ENCODE results near the gene ZNF318.
A peak's percentile ranks its signal among the peaks of the same experiment; 100 is the strongest.
"Not testable (repeated sequence)": the region's sequence is repeated elsewhere in the genome, so short reads cannot be mapped to it uniquely, and the experiment has no call there.

Gene ZNF318

DNA sequence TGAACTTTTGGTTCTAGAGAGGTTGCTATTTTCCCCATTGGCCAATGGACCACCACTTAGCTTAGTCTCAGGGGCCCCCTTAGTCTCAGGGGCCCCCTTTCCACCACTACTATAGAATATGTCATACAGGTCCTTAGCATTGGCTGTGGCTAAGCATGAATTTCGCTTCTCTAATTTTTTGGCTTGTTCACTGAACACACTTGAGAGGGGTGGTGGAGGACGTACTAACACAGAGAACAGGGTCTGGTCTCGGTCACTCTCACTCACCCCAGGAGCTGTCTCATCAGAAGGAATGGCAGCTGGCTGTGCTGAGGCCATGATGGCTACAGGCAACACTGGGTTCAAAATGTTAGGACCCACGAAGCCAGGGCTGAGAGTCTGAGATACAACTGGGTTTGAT, 30.3 kb downstream of the ZNF318 start:
- no peak for DNase-seq (ENCODE audit: low read depth in 1 of 2, low spot score in 1 of 2)

DNA sequence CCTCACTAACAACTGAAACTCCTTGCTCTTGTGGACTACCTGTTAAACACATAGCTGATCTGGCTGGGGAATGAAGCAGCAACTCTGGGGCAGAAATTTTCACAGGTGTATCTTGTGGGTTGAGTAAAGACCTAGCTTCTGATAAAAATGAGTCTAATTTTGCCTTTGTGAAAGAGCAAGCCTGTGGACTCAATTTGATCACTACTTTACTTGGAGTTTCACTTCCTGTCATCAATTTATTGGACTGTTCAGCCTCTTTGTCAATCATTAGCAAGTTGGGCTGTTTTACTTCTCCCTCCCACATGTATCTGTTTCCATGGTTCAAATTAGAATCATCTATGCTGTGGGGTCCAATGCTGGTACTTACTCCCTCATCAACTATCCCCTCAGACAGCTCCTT, 31.2 kb downstream of the ZNF318 start:
- no peak for DNase-seq (ENCODE audit: low read depth in 1 of 2, low spot score in 1 of 2)

DNA sequence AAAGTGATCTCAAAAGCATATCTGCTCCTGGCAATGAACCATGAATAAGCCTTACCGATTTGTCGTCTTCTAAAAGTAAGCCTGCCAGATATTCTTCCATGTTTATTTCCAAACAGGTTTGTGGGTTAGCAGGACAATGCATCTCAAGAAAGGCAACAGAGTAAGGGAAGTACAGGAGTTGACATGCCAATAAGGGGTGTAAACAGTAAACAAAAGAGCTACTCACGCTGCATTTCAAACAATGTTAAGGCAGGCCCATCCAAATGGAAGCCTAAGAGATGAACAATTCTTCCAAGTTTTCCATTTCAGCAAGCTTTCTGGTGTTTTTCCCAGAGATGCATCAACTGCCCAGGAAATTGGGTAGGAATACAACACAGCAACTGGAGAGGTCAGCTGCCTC, 33.1 kb downstream of the ZNF318 start:
- DNase-seq (ENCODE audit: low read depth in 1 of 2, low spot score in 1 of 2): no peak

DNA sequence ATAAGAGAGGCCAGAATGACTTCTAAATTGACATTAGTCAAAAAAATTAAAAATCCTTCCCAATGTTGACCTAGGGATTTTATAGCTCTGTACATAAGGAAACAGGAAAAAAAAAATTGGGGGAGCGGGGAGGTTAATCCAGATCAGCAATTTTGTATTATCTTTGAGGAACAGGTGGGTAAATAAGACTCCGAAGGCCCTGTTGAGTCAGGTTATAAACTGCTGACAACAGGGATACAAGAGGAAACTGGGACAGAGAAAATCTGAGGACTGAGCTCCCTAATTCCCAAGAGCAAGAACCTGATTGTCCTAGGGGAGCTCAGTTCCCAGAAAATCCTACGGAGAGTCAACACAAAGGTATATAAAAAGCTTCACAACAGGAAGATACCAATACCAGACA, 34.0 kb downstream of the ZNF318 start:
- DNase-seq (ENCODE audit: low read depth in 1 of 2, low spot score in 1 of 2): no peak

DNA sequence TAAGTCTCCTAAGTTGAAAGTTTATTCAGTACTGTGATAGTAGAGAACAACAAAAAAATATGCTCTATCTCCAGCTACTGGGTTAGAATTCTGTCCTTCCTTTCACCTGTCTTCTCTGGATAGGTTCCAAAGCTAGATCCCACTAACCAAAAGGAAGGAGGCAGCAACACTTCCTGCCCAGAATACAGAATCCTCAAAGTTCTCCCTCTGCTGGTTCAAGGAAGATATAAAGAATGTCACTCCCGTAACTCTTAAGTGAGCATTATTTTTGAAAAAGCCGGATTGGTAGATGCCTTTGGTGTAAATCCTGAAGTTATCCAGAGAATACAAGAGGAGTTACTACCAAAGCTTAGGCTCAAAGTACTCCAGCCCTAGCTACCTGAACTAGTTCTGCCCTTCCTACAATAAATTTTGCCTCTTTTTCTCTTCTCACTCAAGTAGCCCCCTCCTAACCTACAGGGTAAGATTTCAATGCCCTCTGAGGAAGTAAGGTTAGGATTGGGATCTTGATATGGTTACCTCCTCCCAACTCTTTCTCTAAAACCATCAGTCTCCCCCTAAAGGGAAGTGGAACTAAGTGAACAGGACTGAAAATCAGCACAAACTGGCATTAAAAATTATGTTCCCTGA, 34.9 kb downstream of the ZNF318 start:
- DNase-seq (ENCODE audit: low read depth in 1 of 2, low spot score in 1 of 2): no peak

DNA sequence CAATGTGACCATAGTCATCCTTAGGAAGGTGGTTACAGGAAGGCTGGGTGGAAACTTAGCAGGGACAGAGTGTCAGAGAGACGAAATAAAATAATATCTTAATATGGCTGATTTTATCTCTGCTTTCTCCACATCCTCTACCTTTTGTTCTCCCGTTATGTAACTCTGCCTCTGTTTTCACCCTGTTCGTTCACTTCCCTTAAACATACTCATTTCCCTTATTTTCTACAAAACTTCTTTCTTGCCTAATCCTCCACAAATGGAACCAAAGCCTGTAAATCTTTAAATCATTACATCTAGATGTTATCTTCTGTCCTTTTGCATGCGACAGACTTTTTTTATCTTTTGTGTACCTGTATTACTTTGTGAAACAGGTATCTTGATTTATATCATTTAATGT, 37.6 kb downstream of the ZNF318 start:
- no peak for DNase-seq (ENCODE audit: low read depth in 1 of 2, low spot score in 1 of 2)

DNA sequence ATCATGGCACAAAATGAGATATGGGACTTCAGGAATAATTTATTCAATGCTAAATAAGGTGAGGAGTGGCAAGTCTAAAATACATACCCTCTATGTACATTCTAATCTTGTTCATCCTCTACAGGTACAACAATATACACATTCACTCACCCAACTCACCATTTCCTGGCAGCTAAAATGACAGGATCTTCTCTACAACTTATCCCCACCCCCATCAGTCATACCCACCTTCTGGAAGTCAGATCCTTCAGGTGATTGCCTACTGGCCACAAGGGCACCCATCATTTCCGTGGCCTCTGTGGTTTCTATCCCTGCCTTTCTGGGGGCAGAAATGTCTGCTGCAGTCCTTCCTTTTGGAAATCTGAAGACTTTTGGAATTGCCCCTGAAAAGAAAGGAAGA, 38.0 kb downstream of the ZNF318 start:
- no peak for DNase-seq (ENCODE audit: low read depth in 1 of 2, low spot score in 1 of 2)

DNA sequence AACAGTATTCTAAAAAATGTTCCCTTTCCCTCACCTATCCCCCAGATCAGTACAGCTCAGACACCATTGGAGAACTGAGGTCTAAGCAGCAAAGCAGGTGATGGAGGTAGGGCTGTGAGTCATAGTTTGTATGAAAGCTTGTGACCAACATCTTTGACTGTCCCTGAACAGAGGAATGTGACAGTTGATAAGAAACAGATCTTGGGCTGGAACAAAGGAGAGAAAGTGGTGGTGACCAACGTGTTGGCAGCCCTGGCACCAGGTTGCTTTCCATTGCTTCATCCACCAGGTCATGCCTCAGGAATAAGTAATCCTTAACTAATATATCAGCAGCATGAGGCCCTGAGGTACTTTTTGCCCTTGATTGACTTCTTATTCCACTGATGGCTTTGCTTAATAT, 40.9 kb downstream of the ZNF318 start:
- no peak for DNase-seq (ENCODE audit: low read depth in 1 of 2, low spot score in 1 of 2)

DNA sequence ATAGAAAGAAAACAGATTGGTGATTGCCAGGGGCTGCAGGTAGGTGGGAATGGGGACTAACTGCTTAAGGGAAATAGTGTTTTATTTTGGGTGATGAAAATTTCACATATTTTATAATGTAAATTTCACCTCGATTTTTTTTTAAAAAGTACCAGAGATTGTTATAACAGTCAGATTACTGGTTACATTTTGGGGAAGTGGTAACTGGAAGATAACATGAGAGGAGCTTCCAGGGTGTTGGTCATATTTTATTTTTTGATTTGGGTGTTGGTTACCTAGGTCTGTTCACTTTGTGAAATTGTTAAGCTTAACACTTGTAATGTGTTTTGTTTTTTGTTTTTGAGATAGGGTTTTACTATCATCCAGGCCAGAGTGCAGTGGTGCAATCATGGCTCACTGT, 43.6 kb downstream of the ZNF318 start:
- no peak for DNase-seq (ENCODE audit: low read depth in 1 of 2, low spot score in 1 of 2)

DNA sequence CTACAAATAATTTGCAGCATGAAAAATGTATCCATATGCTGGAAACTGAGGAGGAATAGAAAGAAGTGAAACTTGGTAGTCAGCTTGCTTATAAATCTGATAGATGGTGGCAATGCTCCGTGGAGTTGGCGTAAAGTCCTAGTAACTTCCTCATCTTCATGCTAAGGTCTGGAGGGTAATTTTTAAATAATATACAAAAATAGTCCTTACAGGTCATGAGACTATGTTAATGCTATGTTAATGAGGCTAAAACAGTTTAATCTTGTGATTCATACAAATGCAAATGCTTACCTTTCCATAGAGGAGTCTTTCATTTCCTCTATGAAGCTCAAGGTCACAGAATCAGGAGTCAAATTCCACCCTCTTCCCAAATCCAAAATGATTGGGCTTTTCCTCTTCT, 51.4 kb downstream of the ZNF318 start:
- no peak for DNase-seq (ENCODE audit: low read depth in 1 of 2, low spot score in 1 of 2)

DNA sequence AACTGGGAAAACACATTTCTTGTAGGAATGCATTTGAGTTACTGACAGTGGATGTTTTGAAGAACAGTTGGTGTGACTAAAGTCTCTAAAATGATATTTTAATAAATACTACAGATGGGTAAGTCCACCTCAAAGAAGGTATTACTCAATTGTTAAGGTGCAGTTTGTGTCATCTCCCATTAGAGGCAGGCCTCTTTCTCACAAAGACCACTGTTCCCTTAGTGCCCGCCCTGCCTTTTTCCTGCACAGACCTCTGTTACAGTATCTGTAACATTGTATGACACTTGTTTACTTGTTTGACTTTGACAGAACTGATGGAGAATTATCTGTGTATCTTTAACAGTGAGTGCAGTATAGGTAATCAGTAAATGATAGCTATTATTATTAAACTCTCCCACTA, 55.6 kb downstream of the ZNF318 start:
- DNase-seq (ENCODE audit: low read depth in 1 of 2, low spot score in 1 of 2): no peak

DNA sequence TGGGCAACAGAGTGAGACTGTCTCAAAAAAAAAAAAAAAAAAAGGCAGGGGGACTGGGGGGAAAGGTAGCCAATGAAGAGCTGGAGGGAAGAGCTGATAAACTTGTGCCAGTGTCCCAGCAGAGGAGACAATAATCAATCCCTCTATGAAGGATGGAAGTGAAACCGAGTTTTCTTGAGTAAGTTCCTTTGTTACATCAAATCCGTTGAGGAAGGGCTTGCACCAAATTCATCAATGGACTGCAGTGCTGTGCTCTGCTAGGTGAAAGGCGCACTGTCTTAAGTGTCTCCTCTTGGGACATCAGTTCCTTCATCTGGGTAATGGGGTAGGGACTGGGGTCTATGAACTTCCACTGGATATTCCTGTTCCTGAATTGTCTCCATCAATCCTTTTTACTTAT, 57.8 kb downstream of the ZNF318 start:
- no peak for DNase-seq (ENCODE audit: low read depth in 1 of 2, low spot score in 1 of 2)

DNA sequence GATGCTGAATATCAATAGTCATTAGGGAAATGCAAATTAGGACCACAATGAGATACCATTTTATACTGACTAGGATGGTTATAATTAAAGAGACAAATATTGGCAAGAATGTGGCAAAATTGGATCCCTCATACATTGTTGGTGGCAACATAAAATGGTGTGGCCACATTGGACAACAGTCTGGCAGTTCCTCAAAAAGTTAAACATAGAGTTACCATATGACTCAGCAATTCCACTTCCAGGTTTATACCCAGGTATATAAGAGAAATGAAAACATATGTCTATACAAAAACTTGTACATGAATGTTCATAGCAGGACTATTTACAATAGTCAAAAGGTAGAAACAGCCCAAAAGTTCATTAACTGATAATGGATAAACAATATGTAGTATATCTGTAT, 58.8 kb downstream of the ZNF318 start:
- no peak for DNase-seq (ENCODE audit: low read depth in 1 of 2, low spot score in 1 of 2)

DNA sequence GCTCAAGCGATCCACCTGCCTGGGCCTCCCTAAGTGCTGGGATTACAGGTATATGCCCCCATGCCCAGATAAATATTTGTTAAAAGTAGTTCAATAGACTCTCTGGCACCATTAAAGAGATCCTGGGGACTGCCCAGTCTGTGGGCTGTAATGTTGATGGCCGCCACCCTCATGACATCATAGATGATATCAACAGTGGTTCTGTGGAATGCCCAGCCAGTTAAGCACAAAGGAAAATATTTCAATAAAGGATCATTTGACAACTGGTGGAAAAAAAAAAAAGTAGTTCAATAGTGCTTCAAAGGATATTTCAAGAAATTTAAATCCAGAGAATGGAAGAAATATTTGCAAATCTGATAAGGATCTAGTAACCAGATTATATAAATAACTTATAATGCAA, 59.3 kb downstream of the ZNF318 start:
- no peak for DNase-seq (ENCODE audit: low read depth in 1 of 2, low spot score in 1 of 2)

DNA sequence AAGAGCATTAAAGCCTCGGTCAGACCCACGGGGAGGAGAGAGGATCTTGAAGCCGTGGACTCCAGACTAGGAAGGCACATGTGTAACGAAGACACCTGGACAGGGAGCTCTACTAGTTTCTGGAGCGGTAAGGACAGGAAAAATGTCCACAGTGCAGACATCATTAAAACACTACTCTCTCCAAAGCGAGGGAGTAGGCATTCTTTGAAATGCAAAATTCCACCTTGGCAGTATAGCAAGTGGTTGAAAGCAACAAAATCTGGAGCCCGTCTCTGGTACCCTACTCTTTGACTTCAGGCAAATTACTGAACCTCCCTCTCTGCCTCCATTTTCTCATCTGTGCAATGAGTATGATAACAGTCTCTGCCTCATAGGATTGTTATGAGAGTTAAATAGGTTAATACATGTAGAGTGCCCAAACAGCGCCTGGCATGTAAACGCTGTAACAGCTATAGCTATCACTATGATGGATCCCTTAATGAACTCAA, 60.4 kb downstream of the ZNF318 start:
- DNase-seq (ENCODE audit: low read depth in 1 of 2, low spot score in 1 of 2): no peak

DNA sequence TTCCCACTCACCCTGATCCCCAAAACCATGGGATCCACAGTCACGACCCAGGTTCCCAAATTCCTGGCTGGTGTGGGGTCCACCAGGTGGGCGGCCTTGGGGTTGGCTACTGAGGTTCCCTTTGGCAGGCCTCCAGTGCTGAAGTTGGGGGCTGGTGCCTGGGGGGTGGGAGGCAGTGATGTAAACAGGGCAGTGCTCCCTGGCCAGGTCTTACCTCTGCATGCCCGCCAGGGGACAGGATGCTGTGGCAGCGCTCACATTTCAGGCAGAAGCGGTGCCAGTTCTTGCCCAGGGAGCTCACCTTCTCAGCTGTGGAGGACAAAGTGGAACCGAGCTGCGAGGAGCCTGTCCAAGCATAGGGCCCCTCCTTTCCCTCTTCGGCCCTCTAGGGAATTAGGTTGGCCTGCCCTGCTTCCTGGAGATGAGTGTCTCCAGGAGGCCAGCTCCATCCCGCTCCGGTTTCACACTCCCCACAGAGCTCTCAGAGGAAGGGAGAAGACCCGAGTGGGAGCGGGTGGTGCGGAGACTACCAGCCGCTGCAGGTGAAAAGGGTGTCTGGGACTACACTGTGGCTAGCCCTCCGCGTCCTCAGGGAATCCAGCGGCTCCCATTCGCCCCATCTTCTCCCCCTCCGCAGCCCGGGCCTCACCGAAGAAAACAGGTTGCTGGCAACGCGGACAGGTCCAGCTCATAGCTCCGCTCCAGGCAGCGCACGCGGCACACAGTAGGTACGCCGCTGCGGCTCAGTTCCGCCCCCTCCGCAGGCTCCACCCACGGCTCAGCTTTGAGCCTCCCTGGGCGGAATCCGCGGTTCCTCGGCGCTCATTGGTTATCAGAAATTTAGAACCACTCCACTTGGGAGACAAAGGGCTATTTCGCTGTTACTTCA, 61.1 kb downstream of the ZNF318 start, which contains the start of gene CRIP3:
TSS of gene CRIP3 (minus strand) at position 726 of the 889 bp plus-strand sequence. CDS start at position 692, 34 bp downstream.
- DNase-seq (ENCODE audit: low read depth in 1 of 2, low spot score in 1 of 2): peak; percentile 6 to 25

DNA sequence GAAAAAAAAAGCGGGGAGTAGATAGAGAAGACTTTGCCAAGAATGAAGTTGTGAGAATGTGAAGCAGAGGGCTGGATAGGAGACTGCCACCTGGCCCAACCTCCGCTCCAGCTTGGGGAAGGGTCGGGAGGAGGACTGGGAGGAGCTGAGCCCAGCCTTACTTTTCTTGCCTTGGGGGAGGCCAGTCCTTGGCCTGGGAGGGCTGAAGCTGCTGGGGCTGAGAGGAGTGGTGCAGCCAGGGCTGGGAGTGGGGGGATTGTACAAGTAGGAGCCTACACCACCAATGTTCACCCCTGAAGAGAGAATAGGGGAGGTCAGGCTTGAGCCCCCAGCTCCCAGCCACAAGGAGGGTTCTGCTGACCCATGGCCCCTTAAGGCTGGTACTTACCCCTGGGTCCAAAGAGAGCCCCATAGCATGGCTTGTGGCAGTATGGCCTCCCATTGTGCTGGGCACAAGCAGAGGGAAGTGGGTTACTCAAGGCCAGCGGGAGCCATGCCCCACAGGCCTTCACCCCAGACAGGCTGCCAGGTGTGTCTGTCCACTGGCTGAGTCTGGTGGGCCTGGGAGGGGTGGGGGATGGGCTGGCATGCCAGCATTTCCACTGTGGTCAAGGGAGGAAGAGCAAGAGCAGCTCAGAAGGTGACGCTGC, 61.9 kb downstream of the ZNF318 start:
- no peak for DNase-seq (ENCODE audit: low read depth in 1 of 2, low spot score in 1 of 2)

DNA sequence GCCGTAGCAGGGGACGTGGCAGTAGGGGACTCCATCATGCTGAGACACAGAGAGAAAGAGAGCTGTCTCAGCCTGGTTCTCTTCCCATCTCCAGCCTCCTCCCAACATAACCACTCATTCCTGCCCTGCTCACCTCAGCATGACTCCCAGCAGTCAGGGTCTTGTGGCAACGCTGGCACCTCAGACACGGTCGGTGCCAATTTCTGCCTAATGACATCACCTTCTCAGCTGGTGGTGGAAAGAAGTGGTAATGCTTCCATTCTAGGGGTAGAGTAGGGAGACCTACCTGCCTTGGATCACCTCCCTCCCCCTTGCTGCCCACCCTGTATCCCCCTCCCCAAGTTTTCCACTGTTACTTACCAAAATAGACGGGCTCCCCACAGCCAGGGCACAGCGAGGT, 63.4 kb downstream of the ZNF318 start:
- no peak for DNase-seq (ENCODE audit: low read depth in 1 of 2, low spot score in 1 of 2)

DNA sequence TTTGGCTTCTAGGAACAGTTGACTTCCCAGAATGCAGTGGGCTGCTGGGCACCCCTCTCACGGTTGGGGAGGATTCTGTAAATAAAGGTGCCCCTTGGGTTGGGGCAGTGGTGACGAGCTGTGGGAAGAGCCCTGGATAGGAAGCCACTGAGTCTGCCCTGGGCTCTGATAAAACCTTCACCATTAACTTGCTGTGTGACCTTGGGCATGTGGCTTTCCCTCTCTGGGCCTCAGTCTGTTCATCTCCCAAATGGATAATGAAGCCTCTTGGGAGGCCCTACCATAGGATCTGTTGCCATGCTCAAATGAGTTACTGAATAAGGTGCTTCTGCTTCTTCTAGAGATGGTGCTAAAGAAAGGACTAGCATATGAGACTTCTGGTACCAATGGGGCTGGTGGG, 64.6 kb downstream of the ZNF318 start:
- no peak for DNase-seq (ENCODE audit: low read depth in 1 of 2, low spot score in 1 of 2)

DNA sequence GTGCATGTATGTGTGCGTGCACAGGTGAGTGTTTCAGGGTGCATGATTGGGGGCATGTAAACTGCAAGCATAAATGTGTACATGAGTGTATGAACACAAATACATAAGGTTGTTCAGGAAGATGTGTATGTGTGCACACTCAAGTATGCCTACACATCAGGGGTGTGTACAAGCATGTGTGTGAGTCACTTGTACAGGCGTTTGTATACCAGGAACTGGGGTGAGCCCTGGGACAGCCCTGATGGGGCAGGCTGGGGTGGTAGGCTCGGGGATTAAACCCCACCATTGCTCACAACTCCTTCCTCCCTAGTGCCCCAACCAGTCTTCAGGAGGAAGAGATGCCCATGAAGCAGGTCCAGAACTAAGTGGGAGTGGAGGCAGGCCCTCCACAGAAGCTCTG, 65.1 kb downstream of the ZNF318 start:
- no peak for DNase-seq (ENCODE audit: low read depth in 1 of 2, low spot score in 1 of 2)

DNA sequence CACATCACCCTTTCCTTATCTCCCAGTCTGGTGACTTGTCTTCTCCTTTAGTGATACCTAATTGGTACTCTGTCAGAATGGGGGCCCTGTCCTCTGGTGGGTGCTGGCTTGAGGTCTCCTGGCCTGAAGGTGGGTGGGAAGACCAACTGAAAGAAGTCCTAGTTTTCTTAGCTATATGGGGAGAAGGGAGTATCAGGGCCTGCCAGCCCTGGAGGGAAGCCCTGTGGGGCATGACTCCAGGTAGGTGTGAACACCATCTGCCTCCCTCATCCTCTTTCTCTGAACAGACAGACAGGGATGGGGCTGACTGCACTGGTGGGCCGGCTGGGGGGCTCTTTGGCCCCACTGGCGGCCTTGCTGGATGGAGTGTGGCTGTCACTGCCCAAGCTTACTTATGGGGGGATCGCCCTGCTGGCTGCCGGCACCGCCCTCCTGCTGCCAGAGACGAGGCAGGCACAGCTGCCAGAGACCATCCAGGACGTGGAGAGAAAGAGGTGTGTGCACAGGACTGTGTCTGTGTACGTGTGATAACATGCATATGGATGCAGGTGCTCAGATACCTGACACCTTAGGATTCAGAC, 65.6 kb downstream of the ZNF318 start:
- DNase-seq (ENCODE audit: low read depth in 1 of 2, low spot score in 1 of 2): no peak

DNA sequence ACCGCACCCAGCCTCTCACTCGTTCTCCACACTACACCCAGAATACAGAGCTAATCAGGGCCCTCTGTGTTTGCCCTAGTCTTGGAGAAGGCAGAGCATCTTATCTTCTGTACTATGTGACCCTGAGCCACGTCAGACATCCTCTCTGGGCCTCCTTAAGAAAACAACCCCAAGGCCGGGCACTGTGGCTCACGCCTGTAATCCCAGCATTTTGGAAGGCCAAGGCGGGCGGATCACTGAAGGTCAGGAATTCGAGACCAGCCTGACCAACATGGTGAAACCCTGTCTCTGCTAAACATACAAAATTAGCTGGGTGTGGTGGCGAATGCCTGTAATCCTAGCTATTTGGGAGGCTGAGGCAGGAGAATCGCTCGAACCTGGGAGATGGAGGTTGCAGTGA, 66.4 kb downstream of the ZNF318 start:
- not testable (repeated sequence) for DNase-seq (ENCODE audit: low read depth in 1 of 2, low spot score in 1 of 2)

Measured in activated CD4-positive, alpha-beta T cell treated with anti-CD3 and anti-CD28 coated beads, Interleukin-2, amount 50 U/mL, for 24 hours (primary cell).